HepG2 (cell line): ENCODE data around the gene SFXN2. TPM values are rescaled to one million over a fixed set of nuclear protein-coding genes. Genes with fewer than 3 reads are reported as not detected.
A peak's percentile ranks its signal among the peaks of the same experiment; 100 is the strongest.

Source experiments
- CENPX ChIP-seq: sonication (generic); formaldehyde crosslinking; IDR thresholded peaks from 2 replicates; pipeline ENCODE4 v1.9.0; 2021; ENCODE audit warnings: mild to moderate bottlenecking, missing genetic modification reagents, moderate library complexity
- CREBL2 ChIP-seq: sonication (generic); formaldehyde crosslinking; IDR thresholded peaks from 2 replicates; pipeline ENCODE4 v1.8.1; 2023; ENCODE audit warnings: missing genetic modification reagents, mild to moderate bottlenecking, borderline replicate concordance
- CREM ChIP-seq, 2 experiments: sonication (generic) in 1 of 2; formaldehyde crosslinking in 1 of 2; IDR thresholded peaks; 2 replicates each; pipeline versions ENCODE4 v1.4.0 to v1.6.1; 2016 to 2020; ENCODE audit warnings: antibody characterized with exemption in 1 of 2, mild to moderate bottlenecking in 1 of 2, missing genetic modification reagents in 1 of 2
- HMG20B ChIP-seq: conservative IDR thresholded peaks from 2 replicates; pipeline ENCODE4 v1.6.1; 2016; ENCODE audit warnings: missing genetic modification reagents, missing compliant biosample characterization
- HNRNPH1 ChIP-seq: fragments of 200-400 bp; formaldehyde crosslinking; optimal IDR thresholded peaks from 2 replicates; pipeline ENCODE3; 2017; ENCODE audit warnings: mild to moderate bottlenecking, low read depth, low read length
- POLR2AphosphoS2 ChIP-seq: IDR thresholded peaks from 2 replicates; pipeline ENCODE4 v1.6.1; 2011; ENCODE audit warnings: low read depth, low read length, improper control_type of control experiment
- PRPF4 ChIP-seq: fragments of 200-400 bp; formaldehyde crosslinking; IDR thresholded peaks from 2 replicates; pipeline ENCODE4 v1.6.1; 2016; ENCODE audit warnings: low read length, low read depth; ENCODE audit not compliant: poor library complexity, severe bottlenecking
- RFX3 ChIP-seq: IDR thresholded peaks from 2 replicates; pipeline ENCODE4 v1.6.1; 2016; ENCODE audit warnings: missing biosample characterization, missing genetic modification reagents
- XRCC5 ChIP-seq: fragments of 200-400 bp; formaldehyde crosslinking; optimal IDR thresholded peaks from 2 replicates; pipeline ENCODE3; 2017; ENCODE audit warnings: mild to moderate bottlenecking, low read length
- ZBTB43 ChIP-seq: sonication (generic); formaldehyde crosslinking; conservative IDR thresholded peaks from 2 replicates; pipeline ENCODE4 v1.4.0; 2020; ENCODE audit warnings: missing genetic modification reagents
- ZFP37 ChIP-seq: sonication (generic); formaldehyde crosslinking; IDR thresholded peaks from 2 replicates; pipeline ENCODE4 v1.4.0; 2020; ENCODE audit warnings: missing genetic modification reagents, borderline replicate concordance
- ZNF275 ChIP-seq: sonication (generic); formaldehyde crosslinking; IDR thresholded peaks from 2 replicates; pipeline ENCODE4 v1.8.0; 2022; ENCODE audit warnings: missing genetic modification reagents, mild to moderate bottlenecking, inconsistent platforms, borderline replicate concordance
- ZNF33A ChIP-seq: sonication (generic); formaldehyde crosslinking; IDR thresholded peaks from 2 replicates; pipeline ENCODE4 v1.5.1; 2020; ENCODE audit warnings: missing genetic modification reagents, mild to moderate bottlenecking, moderate library complexity, borderline replicate concordance
- ZNF574 ChIP-seq: sonication (generic); formaldehyde crosslinking; IDR thresholded peaks from 2 replicates; pipeline ENCODE4 v1.4.0; 2020; ENCODE audit warnings: missing genetic modification reagents
- ZNF687 ChIP-seq: sonication (generic); formaldehyde crosslinking; IDR thresholded peaks from 2 replicates; pipeline ENCODE4 v1.5.1; 2020; ENCODE audit warnings: mild to moderate bottlenecking, missing genetic modification reagents, moderate library complexity
- ZNF761 ChIP-seq: sonication (generic); formaldehyde crosslinking; conservative IDR thresholded peaks from 2 replicates; pipeline ENCODE4 v1.4.0; 2020; ENCODE audit warnings: mild to moderate bottlenecking, missing genetic modification reagents
- ZSCAN20 ChIP-seq: sonication (generic); formaldehyde crosslinking; IDR thresholded peaks from 2 replicates; pipeline ENCODE4 v1.4.0; 2020; ENCODE audit warnings: missing genetic modification reagents, mild to moderate bottlenecking, borderline replicate concordance
- ZSCAN31 ChIP-seq: sonication (generic); formaldehyde crosslinking; IDR thresholded peaks from 2 replicates; pipeline ENCODE4 v1.5.0; 2020; ENCODE audit warnings: low read depth, mild to moderate bottlenecking, missing genetic modification reagents
- ZZZ3 ChIP-seq: sonication (generic); formaldehyde crosslinking; IDR thresholded peaks from 2 replicates; pipeline ENCODE4 v1.4.0; 2020; ENCODE audit warnings: missing genetic modification reagents, mild to moderate bottlenecking, borderline replicate concordance
- polyA plus RNA-seq, 8 experiments: library from polyadenylated mRNA; depleted of rRNA in 3 of 8; stranded (reverse) in 7 of 8; unstranded in 1 of 8; fragments of >200 nt; fragmentation: Illumina TruSeq in 4 of 8; extraction: Trizol in 4 of 8; gene quantifications; 2 replicates each; pipeline versions ENCODE4 v1.2.1 to v1.2.3, GENCODE V29; 2011 to 2016; ENCODE audit warnings: low read depth in 4 of 8, missing spikeins in 1 of 8, mixed read lengths in 1 of 8; ENCODE audit not compliant: insufficient read depth in 1 of 8
- total RNA-seq, 5 experiments: library from RNA; depleted of rRNA; stranded (reverse); fragments of >200 nt; fragmentation: Illumina TruSeq; extraction: Trizol; gene quantifications; 2 replicates each; pipeline ENCODE4 v1.2.3, GENCODE V29; 2016; ENCODE audit warnings: low read depth in 1 of 5

SFXN2 gene
- total and polyA plus RNA-seq, 2 of the 13 experiments (the other 11 are each of a cell fraction or from before 2014, with no cell fraction given): 12.8 to 21.1 TPM

GRCh38 chr10:102776779-102777456 lies 62.5 kb downstream of the SFXN2 start (continued):
- TF ChIP-seq ZZZ3 (CRISPR knock-in tag) (no peak), ZNF574 (CRISPR knock-in tag) (0 out of 2 replicates have a peak, but pooled peaks have one; percentile 16), ZSCAN20 (CRISPR knock-in tag) (no peak), ZNF33A (CRISPR knock-in tag) (no peak), CREM (IDR thresholded peaks at IDR 0.05) (no peak), CREM (CRISPR knock-in tag; IDR thresholded peaks at IDR 0.05) (no peak), ZNF687 (CRISPR knock-in tag) (peak; percentile 24; the same call in 1 of the 2 replicates), XRCC5 (peak; percentile 16), ZBTB43 (CRISPR knock-in tag) (no peak), CREBL2 (CRISPR knock-in tag) (no peak), ZNF761 (CRISPR knock-in tag) (no peak), POLR2AphosphoS2 (no peak), HNRNPH1 (no peak), ZFP37 (CRISPR knock-in tag) (no peak), HMG20B (no peak), RFX3 (CRISPR knock-in tag) (no peak), CENPX (CRISPR knock-in tag) (no peak), ZNF275 (CRISPR knock-in tag) (no peak), ZSCAN31 (CRISPR knock-in tag) (0 out of 2 replicates have a peak, but pooled peaks have one; percentile 46), PRPF4 (peak; percentile 35)
